AG08396 (cell line): ENCODE data around the gene STARD13.

Source experiments
- DNase-seq: peaks from one replicate; pipeline ENCODE4 v3.0.0; 2012; ENCODE audit warnings: low spot score, mixed read lengths

The STARD13 gene

DNA sequence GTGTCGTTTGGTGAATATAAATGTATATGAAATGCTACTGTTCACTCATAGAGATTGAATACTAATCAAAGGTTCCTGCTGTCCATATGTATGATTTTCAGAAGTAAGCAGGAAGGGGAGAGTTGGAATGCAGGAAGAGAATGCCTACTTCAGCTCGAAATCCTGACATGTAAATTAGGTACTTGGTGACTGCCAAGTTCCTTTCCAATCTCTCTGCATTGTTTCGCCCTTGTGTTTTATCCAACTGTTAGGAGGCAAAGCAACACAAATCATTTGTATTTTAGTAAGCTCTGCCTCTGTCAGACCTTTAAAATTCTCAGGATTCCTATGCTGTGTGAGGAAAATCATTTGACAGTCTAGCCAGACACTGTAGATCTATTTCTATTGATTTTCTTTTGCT is 9.0 kb downstream of the STARD13 start:
- no peak for DNase-seq

- DNase-seq = no peak
These were observed 9.6 kb downstream of the STARD13 start for GRCh38 chr13:33275916-33276315.

GRCh38 chr13:33274264-33274663 is 11.3 kb downstream of the STARD13 start:
- DNase-seq = no peak

DNA sequence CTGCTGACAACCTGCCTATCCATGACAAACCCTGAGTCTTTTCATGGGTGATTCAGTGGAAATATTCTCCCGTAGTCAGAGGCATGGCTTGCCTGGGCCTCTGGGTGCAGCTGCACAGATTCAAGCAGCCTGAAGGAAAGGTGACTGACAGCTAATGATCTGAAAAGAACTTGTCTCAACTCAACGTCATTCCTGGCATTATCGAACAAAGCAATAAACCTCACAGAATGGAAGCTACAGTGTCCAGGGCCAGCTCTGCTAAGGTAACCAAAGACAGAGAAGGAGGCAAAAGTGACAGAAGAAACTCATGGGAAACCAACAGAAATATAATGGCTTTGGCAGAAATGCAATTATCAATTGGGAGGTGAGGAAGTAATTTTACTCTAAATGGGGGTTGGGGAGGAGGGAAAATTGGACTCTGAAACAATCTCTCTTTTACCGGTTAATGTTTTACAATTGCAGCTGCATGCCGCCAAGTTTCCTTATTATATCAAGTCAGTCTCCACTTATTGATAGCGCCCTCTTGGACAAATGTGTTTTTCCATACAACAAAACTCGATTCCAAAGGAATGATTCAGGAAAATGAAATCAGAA is 12.9 kb downstream of the STARD13 start:
- no peak for DNase-seq

- DNase-seq = no peak
These were observed 13.8 kb downstream of the STARD13 start for GRCh38 chr13:33271759-33272158.

DNA sequence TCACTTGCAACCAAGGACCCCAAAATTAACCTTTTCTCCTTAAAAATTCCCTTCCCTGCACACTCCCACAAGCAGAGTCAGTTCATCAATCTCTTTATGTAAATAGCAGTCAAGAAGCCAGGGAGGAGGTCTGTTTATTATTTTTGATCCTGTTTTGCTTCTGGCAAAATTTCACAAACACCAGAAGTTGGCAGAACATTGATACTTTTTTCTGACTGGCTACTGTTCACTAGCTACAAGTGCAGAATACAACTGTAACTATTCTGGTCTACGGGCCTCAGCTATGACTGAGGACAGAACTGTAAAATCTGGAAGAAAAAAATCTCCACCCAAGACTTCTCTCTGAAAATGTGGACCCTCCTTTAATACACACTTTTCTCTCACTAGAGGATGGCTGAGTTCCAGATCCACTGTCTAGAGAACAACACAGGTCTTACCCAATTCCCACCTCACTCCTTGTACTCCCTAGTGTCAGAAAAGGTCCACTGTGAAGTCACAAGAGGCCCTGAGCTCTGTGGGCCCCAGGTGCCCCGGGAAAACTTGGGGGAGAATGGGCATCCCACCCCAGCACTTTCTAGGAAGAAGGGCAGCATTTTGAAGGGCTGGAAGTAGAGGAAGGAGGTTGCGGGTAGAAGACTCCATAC is 14.5 kb downstream of the STARD13 start:
- DNase-seq = no peak

- DNase-seq = no peak
These were observed 19.9 kb downstream of the STARD13 start for GRCh38 chr13:33265607-33266006.

DNA sequence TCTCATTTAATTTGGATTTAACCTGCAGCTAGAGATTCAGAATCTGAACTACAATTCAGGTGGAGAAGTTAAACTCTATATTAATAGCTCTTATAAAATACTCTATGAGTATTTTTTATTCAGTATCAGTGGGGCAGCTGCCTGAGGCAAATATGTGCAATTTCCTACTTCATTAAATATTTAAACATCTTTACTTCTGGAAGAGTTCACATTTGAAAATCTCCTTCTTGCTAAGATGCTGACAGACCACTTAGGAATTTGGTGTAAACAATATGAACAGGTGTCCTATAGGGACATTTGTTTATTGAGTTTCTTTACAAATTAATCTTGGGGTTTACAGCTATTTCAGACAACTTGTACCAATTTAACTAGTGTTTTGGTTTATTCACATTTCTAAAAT is 20.4 kb downstream of the STARD13 start:
- DNase-seq = no peak

DNA sequence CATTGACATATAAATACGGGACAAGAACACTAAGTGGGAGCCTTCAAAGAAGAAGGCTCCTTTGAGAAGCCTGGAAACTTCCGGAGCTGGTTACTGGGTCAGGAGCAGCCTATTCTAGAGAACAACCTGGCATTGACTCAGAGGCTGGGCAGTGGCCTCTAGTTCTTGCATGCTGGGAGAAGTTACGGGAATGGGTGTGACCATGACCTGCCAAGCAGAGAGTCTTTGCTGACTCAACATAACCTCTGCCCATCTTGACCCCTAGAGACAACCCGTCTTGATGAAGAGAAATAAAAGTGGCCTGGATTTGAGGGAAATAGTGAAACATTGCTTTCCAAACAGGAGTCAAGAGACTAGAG is 21.0 kb downstream of the STARD13 start:
- DNase-seq = no peak

DNA sequence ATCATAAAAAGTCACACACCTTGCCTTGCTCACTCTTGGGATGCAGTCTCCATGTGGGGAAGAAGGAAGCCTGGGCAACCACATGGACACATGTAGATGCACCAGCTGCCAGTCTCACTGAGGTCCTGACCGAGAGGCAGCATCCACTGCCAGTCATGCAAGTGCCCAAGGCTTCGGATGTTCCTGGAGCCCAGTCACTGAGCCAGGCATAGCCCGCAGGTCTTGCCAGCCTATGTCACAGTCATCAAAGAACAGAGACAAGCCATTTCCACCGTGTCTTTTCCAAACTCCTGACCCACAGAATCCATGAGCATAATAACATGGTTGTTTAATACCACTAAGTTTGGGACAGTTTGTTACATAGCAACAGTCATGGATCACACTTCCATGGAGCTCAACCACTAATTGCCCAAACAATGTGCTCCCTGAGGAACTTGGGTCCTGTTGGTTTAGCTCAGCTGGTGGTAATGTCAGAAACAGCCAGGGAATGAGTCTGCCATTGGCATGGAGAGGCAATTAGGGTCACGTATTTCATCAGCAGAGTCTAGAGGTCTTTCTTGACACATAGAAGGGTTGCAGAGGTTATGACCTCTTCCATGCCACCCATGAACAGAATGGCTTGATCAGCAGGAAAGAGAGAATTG is 21.5 kb downstream of the STARD13 start:
- no peak for DNase-seq

DNA sequence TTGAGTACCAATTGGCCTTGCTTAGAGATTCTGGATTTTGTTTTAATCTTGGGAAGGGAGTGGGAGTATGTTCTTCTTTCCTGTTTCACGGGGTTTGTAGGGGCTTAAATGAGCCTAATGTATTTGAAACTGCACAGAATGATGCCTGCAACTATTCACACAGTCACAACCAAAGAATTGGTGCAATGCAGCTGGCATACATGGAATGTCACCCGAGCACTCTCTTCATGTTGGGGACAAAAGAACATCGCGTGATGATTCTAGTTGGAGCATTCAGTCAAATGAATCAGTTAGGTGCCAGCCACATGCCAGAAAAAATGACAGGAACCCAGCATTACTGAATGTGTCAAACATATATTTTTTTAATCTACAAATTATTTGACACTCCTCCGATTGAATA is 22.1 kb downstream of the STARD13 start:
- no peak for DNase-seq

DNA sequence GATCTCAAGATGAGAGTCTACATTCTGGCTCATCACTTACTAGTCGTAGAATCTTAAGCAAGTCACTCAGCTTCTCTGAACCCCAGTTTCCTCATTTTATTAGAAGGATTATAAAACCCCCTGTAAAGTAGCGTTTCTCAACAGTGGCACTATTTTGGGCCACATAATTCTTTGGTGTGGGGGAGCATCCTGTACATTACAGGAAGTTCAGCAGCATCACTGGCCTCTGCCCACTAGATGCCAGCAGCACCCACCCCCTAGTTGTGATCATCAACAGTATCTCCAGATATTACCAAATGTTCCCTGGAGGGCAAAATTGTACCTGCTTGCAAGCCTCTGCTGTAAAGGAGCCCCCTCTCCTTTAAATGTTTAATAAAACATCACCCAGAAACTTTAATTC is 22.6 kb downstream of the STARD13 start:
- DNase-seq = no peak

DNA sequence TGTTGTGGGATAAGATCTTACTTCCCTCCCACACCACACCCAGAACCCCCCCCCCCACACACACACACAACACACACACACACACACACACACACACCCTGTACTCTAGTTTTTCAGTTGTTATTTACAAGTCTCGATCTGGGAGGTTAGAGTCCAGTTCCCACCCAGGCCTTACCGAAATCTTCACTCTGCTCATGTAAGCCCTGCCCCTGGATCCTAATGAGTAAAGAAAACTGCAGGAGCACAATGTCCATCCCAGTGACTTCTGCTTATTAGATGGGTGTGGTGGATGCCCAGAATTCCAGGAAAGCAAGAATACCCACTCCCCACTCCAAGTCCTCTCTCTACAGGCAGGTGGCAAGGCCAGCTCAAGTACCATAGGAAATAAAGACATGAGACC is 23.0 kb downstream of the STARD13 start:
- DNase-seq = no peak

DNA sequence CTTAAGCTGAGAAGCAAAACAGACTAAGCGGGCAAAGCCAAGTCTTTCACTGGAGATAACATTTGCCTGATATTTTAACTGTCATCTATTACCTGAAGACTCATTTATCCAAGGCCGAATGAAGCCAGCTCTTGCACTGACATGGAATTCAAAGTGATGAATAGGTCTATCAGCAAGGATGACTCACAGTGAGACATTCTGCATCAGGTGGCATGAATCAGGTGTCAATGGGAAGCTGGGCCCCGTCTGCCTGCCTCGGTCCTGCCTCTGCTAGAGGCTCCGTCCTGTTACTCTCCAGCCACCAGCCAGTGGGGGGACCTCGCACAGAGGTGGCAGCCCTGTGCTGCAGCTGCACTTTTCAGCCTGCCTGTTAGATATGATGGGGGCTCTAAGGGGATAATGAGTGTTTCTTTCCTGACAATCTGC is 23.5 kb downstream of the STARD13 start:
- DNase-seq = no peak

- DNase-seq = no peak
These were observed 24.0 kb downstream of the STARD13 start for GRCh38 chr13:33261387-33262061.

DNA sequence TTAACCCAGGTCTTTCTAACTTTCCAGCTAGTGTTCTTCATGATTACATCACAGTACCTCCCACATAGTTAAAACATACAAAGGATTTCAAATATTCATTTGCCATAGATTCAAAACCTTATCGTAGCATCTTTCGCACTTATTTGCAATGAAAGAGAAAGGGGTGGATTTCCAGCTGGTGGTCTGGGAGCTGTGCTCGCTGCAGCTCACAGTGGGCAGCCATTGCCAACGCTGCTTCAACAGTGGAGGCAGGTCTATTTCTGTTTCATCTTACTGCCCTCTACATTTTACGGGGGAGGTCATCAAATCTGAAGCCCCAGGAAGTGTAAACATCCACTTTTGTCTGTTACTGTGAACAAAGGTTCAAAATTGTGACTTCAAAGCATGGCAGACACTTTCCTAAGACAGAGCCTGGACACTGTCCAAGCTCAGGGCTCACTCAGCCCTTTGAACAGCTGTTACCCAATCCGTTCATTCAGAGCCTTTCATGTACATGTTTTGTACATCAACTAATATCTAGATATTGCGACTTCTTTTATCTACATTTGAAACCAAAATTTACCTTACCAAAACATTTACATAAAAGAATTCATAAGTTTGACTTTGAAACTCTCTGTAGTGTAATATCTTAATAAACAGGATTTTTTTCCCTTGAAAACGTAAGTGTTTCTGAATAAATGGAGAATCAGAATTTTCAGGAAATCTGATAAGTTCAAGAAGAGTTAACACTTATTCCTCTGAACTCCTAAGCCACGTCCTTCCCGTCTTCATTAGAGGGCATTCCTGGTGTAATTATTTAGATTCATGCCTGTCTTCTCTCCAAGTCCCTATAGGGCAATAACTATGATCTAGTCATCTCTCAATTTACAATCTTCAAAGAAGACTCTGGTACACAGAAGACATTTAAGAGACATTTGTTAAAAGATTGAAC is 25.1 kb downstream of the STARD13 start:
- DNase-seq = no peak

- no peak for DNase-seq
These were observed 26.3 kb downstream of the STARD13 start for GRCh38 chr13:33259296-33259695.

- DNase-seq = no peak
These were observed 26.8 kb downstream of the STARD13 start for GRCh38 chr13:33258808-33259193.

- no peak for DNase-seq
These were observed 27.4 kb downstream of the STARD13 start for GRCh38 chr13:33257841-33258807.

DNA sequence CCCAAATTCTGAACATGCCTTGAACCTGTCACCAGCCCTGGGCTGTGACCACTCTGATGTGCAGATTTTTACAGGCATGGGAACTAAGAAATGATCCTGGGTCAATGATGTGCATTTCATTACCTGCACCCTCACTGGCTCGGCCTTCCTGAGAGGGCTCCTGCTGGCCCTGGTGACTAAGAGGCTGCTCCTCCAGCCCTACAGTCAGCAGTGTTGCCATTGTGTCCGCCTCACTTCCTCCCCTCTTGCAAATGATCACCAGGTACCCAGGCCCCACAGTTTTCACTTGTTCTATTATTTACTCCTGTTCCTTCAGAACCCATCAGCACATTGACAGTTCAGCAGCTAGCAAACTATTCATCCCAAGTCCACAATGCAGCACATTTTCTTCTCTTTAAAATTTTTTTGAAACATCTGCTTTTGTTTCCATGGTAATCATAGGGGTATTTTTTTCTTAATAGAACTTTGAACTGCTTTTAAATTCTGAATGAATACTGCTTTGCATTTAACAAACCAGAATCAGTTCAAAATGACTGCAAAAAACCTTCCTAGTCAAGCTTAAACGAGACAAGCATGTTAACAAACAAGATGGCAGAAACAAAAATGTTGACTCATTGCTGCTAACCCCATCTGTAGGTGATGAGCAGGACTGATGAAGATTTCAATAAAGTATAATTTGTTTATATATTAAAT is 29.3 kb downstream of the STARD13 start:
- no peak for DNase-seq
